Stimulated activated CD4-positive, alpha-beta T cell treated with anti-CD3 and anti-CD28 coated beads, Interleukin-1b, Interleukin-23, amount 100 ng/mL, for 24 hours (primary cell): ENCODE measurements around the gene CCNJL.

ENCODE experiments used
- DNase-seq, 4 experiments: peaks; one replicate each; pipeline ENCODE4 v3.0.0-alpha.2; 2020; ENCODE audit warnings: low read depth in 4 of 4, low spot score in 1 of 4

The CCNJL gene

DNA sequence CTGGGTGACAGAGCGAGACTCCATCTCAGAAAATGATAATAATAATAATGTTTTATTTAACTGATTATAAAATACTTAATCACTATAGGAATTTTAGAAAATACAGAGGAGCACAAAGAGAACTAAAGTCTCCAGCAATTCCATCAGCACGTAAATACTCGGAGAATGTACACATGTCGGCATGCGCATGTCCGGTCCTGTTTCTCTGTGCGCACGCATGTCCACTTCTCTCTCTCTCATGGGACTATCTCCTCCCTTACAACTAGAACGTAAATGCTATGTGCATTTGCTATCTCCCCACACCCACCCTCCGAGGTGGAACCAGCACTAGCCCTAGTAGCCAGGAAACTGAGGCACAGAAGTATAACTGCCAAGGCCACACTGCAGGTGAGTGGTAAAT, 19.0 kb downstream of the CCNJL start:
- DNase-seq, result no peak

DNA sequence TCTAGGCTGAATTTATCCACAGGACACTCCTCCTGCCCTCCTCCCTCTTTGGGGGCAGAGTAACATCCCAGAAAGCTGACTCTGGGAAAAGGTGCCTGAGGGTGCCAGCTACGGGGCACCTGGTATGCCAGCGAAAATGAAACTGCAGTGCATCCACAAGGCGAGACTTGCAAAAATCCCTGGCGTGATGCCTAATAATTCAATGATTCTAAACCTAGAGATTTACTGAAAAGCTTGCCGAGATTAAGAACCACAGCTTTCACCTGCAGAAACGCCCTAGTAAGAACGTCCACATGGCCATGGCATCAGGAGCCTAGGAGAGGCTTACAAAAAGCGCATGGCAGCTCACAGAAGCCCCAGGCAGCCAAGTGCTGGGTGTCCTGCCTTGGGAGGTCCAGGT, 20.9 kb downstream of the CCNJL start:
- no peak for DNase-seq

DNA sequence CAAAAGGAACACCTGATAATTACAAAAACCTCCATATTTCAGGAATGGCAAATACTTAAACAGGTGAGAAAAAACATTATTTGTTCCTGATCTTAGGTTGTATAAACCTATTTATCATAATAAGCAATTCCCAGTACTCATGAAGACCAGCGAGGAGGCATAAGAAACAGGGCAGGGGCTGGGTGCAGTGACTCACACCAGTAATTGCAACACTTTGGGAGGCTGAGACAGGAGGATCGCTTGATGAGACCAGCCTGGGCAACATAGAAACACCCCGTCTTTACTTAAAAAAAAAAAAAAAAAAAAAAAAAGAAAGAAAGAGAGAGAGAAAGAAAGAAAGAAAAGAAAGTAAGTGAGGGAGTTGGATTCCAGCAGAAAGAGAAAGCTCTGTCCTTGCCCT, 21.6 kb downstream of the CCNJL start:
- no peak for DNase-seq

DNA sequence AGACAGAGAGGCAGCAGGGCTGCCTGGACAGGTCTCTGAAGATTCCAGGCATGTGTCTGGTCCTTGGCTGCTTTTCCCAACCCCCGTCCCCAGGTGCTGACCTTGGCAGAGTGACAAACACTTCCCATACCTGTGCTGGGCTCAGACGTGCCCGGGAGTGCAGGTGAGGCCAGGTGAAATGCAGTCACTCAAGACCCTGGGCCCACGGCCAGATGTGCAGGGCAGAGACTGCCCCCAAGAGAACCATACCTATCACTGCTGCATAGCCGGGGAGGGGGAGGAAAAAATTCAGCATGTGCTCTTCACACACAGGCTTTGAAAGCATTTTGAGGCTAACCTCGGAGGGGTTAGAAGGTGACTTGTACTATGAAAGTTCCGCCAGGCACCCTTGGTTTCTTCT, 22.6 kb downstream of the CCNJL start:
- DNase-seq, result no peak

DNA sequence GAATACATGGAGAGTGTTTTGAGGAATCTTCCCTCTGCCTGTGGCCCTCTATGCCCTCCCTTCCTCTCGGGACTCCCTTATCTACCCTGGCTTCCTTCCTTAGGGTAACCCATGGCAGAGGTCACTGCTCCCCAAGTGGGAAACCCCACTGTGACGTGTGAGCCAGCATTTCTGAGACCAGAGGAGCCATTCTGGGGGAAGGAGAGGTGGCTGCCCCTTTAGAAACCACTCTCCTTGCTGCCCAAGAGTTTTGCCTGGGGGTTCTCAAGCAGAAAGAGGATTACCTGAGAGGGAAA, 23.1 kb downstream of the CCNJL start:
- no peak for DNase-seq

DNA sequence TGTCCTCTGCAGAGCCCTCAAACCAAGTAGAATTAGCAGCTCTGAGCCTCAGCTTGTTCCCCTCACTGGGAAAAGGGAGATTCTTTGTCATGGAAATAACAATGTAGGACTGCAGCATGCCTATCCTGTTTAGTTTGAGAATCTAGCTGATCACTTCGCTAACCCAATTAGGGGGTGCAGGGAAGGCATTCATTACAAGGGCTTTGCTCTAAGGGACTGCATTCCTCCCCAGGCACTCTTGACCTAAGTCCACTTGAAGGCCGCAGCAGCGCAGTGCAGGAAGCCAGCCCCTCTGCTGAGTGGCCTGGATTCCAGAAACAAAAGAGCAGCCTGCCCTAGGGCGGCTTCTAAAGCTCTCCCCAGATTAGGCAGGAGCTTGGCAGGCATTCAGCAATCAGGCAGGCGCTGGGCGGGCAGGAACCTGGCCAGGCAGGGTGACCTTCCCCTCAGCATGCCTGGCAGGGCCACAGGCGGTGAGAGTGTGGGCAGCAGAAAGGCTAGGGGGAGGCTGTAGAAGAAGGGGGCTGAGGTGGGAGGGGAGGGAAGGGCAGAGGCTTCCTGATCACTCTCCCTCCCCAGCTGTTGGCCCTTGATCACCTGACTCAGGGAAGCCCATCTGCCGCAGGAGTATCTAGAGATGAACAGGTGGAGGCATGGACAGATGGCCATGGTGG, 24.8 kb downstream of the CCNJL start:
- no peak for DNase-seq

DNA sequence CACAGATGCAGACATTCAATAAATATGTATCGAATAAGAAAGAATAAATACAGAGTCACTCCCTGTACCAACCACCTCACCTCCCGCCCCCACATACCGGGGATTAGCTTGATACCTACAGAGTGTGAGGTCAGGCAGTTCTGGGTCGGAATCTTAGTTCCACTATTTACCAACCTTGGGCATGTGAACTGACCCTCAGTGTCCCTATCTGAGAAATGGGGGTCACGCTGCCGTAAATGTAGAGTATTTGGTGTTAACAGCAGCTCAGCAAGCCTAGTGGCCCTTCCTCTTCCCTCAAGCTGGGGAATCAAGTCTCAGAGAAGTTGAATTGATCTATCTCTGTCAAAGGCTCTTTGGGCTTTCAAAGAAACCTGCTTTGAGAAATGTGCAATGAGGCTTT, 25.4 kb downstream of the CCNJL start:
- no peak for DNase-seq

DNA sequence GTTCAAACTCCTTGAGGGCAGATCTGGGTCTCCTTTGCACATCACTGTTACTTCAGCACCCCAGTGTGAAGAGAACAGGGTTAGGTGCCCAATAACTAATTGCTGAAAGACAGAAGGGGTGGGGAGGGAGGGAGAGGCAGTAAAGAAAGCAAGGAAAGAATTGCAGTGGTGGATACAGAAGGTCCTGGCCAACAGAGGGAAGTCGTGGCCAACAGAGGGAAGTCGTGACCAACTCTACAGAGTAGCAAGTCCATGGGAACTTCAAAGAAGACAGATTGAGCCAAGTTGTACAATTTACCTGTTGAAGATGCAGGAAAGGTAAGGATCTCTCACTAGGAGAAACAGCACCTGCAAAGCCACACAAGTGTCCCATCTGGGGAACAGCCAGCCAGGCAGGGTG, 27.0 kb downstream of the CCNJL start:
- no peak for DNase-seq

DNA sequence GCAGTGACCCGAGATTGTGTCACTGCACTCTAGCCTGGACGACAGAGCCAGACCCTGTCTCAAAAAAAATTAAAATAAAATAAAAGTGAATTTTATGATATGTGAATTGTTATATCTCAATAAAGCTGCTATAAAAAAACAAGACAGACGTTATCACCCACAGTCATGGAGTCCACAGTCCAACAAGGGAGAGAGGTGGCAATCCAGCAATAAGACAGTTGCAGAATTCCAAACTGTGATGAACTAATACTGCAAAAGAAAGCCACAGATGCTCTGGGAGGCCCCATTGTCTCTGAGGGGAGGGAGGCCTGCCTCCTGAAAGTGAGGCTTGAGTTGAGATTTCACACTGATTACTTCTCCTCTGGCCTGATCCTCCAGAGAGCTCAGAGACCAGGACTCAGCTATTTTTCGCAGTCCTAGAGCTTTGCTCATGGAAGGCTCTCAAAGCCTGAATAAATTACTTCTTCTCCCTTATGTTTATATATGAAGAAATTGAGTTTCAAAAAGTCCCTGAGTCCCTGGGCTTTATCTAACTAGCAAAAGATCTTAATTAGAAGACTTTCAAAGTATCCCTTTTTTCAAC, 28.0 kb downstream of the CCNJL start:
- no peak for DNase-seq

DNA sequence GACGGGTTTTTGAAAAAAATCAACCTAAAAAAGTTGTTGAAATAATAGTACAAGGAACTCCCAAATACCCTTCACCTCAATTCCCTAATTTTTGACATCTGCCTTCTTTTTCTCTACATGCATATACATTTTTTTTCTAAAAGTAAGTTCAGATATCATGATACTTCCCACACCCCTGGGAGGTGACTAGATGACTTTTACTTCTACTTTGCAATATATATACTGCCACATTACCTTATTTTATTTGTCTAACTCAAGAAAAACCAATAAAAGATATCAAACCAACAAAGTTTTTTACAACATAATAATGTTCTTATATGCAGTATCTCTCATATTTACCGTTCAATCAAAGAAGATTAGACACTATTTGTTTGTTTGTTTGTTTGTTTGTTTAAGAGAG, 31.1 kb downstream of the CCNJL start:
- no peak for DNase-seq

DNA sequence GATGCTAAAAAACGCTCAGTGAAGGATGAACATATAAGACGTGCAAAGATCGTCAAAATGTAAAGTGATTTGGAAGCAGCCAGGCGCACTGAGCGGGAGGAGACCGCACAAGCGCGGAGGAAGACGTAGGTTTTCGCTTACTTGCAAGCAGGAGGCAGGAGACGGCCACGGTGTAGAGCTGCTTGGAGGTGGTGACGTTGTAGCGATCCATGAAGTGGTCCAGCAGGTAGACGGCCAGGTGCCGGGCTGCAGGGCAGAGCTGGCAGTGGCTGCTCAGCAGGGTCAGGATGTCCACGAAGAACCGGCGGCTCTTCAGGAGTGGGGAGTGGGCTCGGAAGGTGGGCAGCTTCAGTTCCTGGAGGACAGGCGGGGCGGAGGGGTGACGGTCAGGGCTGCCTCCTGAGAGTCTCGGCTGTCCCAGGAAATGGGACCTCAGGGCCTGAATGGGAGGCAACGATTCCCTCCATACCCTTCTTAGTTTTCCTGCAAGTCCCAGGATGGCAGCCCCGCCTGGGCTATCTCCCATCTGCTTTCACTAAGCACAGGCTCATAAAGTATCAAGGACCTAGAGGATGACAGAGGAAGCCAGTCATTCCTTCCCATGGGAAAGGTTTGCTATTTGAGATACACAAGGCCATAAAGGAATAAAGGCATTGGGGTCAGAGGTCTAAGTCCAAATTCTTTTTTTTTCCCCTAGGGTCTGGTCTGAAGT, 31.8 kb downstream of the CCNJL start:
- DNase-seq, result no peak

DNA sequence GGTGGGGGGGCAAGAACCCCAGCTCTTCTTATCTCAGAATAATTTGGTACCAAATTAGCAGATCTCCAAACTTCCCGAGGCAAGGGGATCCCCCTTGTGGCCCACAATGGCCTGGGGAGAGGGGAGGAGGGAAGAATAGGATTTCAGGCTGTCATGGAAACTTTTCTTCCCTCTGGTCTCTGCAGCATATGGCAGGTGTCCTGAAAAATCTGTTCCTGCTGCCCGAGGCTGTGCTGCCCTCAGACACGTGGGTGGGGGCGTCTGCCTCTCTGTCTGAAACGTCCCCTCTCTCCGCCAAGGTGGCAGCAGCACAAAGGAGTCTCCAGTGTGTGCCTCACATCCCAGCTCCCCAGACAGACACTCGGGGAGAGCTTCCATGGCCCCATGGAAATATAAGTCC, 34.0 kb downstream of the CCNJL start:
- DNase-seq, result no peak

DNA sequence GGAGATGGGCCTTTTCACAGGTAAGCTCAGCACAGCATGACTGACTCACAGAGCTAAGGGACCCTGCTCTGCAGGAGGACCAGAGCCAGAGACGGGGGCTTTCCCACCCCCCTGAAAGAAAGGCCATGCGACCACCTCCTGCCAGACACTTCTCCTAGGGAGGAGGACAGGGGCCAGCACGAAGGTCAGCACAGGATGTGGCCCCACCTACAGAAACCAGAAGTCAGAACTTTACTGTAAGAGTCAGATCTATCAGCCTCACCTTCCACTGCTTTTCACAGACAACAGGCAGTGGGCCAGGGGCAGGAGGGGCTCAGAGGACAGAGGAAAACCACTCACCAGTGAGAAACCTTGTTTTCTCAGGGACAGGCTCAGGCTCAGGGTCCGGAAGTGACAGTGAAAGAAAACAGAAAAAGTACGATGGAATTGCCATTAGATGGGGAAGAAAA, 37.9 kb downstream of the CCNJL start:
- no peak for DNase-seq

DNA sequence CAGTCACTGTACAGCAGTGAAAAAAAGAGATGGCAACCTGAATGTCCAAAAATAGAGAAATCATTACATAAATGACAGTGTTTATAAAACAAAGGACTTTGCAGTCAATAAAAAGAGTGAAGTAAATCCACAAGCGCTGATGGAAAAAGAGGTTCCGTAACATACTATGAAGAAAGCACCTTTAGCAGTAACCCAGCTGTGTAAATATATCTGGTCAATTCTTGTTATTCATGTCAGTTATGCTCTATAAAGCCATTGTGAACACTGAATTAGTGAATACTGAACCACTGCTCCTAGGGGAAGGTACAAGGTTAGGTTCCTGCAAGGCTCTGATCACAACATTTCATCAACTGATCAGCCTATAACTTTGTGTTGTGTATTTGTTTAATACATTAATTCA, 39.5 kb downstream of the CCNJL start:
- no peak for DNase-seq

DNA sequence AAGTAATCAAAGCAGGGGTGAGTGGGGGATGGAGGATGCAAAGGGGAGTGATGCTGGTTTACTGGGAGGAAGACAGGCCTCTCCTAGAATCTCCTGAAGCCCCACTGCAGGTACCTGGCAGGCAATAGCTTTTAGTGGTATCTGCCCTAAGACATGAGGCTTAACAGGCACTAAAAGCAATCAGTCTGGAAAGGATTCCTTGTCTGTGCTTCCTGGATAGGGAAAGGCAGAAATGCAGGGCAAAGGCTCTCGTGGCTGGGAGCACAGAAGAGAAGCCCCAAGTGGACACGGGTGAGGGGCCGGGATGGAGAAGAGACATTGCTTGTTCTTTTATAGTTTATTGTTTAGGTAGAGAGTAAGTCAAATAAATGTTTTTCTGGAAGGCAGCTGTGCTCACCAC, 40.1 kb downstream of the CCNJL start:
- no peak for DNase-seq

DNA sequence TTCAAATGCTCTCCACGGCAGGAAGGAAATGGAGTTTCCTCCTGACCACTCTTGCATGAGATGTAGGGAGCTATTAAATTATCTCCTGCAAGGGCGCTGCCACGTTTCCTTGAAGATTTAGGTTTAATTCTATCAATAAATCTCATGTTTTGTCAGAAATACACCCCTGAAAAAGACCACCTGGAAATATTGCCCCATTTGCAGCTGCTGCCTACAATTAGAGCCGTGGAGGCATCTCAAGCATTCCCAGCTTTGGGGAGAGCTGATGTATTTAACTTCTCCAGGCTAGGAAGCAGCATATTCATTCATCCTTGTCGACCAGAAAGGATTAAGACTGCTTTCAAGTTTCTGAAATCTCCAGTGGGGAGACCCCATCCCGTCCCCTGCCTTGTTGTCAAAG, 40.5 kb downstream of the CCNJL start:
- no peak for DNase-seq

DNA sequence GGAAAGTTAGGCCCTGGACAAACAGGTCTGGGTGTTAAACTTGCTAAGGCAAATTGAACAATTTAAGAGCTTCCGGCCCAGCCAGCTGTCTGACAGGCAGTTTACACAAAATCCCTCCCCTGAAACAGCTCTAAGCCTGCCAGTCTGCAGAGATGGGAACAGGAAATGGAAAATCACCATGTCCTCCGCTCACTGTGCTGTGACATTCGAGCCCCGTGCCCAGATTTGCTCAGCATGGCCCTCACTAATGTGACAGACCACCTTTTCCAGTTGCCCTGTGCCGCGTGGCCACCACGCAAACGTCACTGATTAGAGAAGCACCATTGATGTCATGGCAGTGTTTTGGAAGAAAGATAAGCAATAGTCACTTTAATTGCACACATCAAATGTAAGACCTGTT, 41.0 kb downstream of the CCNJL start:
- no peak for DNase-seq

DNA sequence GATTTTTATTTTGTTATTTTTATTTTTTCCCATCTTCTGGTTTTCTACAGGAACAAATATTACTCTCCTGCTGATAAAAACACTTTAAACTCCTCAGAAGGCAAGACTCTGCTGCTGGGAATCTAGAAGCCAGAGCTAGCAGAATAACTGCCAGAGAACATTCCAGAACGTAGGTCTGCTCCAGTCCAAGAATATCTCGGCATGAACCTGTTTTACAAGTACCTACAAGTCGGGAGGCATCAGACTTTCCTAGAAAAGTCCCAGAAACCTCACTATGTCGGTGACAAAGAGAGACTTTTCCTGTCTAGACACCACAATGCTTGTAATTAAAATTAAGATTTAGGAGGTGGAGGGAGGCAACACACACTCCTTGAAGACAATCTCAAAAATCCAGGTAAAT, 41.7 kb downstream of the CCNJL start:
- no peak for DNase-seq

DNA sequence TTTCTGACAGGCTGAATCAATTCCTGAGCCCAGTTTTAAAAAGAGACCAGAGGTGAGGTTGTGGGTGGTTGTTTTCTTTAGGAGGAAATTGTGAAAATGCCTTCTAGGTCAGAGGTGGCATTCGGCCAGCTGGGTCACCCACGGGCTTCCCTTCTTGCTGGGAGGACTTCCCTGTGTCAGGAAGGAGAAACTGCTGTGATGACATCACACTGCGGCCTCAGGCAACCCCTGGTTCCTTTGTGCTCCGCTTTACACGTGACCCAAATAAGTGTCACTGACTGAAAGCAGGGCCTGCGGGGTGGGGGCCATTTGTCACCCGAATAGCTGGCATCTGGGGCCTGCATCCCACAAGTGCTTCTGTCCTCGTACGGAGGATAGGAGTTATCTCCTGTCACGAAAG, 43.3 kb downstream of the CCNJL start:
- DNase-seq, result no peak

DNA sequence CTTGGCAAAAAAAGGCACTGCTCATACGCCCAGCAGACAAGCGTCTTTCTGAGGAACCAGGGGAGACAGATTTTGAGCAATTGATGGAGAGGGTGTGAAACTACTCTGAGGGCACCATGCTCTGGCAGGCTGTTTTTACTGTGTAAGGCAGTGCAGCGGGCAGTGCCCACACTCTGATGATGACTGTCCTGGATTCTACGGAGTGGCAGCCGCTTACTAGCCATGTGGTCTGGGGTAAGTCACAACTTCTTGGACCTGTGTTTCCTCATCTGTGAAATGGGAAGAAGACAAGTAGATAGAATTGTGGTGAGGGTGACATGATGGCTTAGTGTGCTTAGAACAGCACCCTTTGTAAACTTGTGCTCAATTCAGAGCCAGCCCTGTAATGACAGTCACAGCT, 44.2 kb downstream of the CCNJL start:
- DNase-seq, result no peak

DNA sequence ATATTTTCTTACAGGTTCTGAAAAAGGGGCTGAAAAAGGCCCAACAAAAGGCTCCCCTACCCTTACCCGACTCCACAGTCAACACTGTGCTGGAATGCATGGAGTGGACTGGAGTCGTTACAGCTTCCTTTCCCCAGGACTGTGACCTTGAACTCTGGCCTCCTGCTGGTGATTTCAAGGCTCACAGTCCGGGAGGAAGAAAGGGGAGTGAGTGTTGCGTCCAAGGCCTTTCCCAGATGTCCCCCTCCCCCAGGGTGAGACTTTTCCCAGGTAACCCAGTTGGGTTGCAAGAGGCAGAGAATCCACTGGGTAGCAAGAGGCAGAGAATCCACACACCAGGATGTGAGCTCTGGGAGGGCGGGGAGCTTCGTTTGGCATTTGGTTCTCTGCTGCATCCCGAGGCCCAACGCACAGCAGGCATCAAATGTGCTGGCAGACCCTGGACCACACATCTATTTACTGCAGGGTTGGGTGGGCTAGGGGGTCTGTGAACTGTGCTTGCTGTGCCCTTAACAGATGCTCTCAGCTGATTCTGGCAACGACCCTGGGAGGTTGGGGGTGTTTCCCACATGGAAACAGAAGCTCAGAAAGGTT, 45.5 kb downstream of the CCNJL start:
- DNase-seq, result no peak

DNA sequence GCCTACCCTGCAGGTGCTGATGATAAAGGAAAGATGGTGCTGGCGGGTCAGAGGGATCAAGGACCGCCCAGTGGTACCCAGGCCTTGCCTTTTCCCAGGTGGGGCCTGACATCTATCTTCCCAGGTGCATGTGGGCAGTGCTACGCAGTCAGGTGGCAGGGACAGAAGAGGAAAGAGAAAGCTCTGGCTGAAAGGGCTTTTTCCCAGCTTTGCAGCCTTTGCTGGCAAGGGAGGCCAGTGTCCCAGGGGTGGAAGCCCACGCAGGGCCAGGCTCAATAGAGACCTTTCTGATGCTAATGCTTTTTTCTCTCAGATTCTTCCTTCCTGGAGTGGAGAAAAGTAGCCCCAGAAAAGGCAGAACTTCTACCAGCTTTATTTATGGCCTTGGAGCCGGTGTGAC, 46.3 kb downstream of the CCNJL start:
- no peak for DNase-seq
